Cardiac fibroblast (primary cell): ENCODE results near the gene STKLD1.
"Not testable (repeated sequence)": the region's sequence is repeated elsewhere in the genome, so short reads cannot be mapped to it uniquely, and the experiment has no call there.

ENCODE experiments used
- DNase-seq, 2 donors: peaks; one replicate each; pipeline versions ENCODE4 v3.0.0 to v3.0.0-alpha.2; 2010; ENCODE audit warnings: low read depth in 2 of 2
- H3K4me3 ChIP-seq, 2 donors: replicated peaks in 1 of 2; 1 replicate in 1 of 2; 2 replicates in 1 of 2; pipeline ENCODE4 v1.5.1; 2011; ENCODE audit warnings: low read depth in 2 of 2, low read length in 2 of 2, mild to moderate bottlenecking in 2 of 2, moderate library complexity in 1 of 2
- CTCF ChIP-seq: IDR thresholded peaks from one replicate; pipeline ENCODE4 v1.5.1; 2011; ENCODE audit warnings: low read depth, mild to moderate bottlenecking, low read length, inconsistent platforms

Gene STKLD1

GRCh38 chr9:133385452-133385851 is 9.3 kb downstream of the STKLD1 start:
- TF ChIP-seq CTCF = no peak
- no peak overlapping the region for H3K4me3 ChIP-seq
- no peak for DNase-seq

GRCh38 chr9:133386338-133386737 is 10.2 kb downstream of the STKLD1 start:
- DNase-seq = no peak
- no peak overlapping the region for H3K4me3 ChIP-seq
- TF ChIP-seq CTCF = no peak

GRCh38 chr9:133387680-133388079 is 11.5 kb downstream of the STKLD1 start:
- no peak for DNase-seq
- no peak for TF ChIP-seq CTCF
- H3K4me3 ChIP-seq = no peak overlapping the region

GRCh38 chr9:133389025-133389557 is 12.9 kb downstream of the STKLD1 start:
- no peak for TF ChIP-seq CTCF
- DNase-seq = no peak

GRCh38 chr9:133389562-133389961 is 13.4 kb downstream of the STKLD1 start:
- TF ChIP-seq CTCF = no peak
- no peak for DNase-seq
- no peak overlapping the region for H3K4me3 ChIP-seq

More at GRCh38 chr9:133389025-133389557, 12.9 kb downstream of the STKLD1 start:
- H3K4me3 ChIP-seq = no peak overlapping the region

GRCh38 chr9:133390713-133391112 is 14.5 kb downstream of the STKLD1 start:
- H3K4me3 ChIP-seq = no peak overlapping the region
- no peak for TF ChIP-seq CTCF
- no peak for DNase-seq

GRCh38 chr9:133391449-133391848 is 15.3 kb downstream of the STKLD1 start:
- H3K4me3 ChIP-seq, DNase-seq: not testable (repeated sequence)

- H3K4me3 ChIP-seq, DNase-seq: not testable (repeated sequence)
Measured at GRCh38 chr9:133392308-133392707, 16.1 kb downstream of the STKLD1 start.
